GM21515 (cell line): ENCODE data around the gene CCDC160.
"Not testable (repeated sequence)": the region's sequence is repeated elsewhere in the genome, so short reads cannot be mapped to it uniquely, and the experiment has no call there.

ENCODE experiments used
- ATAC-seq: cut with Tn5 transposase; IDR thresholded peaks from one replicate; pipeline ENCODE4 v1.9.1; 2021; ENCODE audit not compliant: unreplicated experiment

CCDC160 gene

DNA sequence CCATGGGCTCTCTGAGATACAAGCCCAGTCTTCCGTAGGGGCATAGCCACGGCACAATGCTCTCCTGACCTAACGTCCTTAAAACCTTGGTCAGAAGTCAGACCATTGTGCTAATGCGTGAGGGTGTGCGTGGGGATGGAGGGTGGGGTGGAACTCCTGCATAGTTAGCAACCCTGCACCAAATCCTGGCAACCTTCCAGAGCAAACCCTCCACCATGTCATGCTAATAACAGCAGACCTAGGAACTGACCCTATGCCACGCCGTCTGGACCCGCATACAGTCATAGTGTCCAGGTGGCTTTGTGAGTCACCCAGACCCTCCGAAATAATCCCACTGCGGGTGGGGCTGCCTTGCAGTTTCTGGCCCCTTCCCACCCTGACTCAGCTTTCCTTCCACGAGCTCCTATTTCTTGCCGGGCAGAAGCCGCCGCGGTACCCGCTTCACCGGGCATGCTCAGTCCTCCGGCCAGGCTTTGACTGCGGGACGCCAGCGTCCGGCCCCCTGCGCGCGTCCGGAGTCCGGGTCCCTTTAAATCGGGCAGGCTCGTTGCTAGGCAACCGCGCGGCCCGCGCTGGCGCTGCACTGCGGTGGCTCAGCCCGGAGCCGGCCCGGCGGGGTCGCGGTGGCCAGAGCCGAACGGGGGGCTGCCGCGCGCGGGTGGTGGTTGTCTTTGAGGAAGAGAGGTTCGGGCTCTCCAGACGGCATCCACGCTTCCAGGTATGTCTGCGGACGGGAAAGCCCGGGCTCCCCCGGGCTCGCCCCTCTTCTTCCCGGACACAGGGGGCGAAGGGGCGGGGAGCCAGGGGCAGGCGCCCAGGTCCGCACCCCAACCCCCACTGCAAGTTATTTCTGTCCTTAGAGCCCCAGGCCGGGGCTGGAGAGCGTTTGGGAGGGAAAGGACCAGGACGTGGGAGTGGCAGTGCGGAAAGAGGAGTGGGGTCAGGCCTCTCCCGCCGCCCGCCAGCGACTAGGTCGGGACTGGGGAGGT, at the start of gene CCDC160:
Gene CCDC160 (plus strand): TSS at position 557 of the 989 bp plus-strand sequence. CDS start 7,619 bp downstream, outside the sequence.
- no peak for ATAC-seq

DNA sequence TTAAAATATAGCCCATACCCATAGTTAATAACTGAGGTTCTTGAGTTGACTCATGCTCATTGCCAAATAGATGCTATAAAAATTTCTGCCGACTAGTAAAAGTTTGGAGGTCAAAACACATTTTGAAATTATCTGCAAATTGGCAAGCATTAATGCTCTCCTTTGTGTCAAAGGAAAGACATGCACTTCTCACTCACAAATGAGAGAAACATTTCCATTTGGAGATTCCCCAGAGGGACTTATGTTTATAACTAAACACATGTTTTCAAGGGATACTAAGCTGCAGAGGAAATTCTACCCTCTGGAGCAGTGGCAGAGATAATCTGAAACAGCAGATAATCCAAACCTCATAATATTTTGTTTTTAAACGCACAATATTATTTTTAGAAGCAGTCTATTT, 45.7 kb upstream of the CCDC160 start:
- ATAC-seq = no peak

DNA sequence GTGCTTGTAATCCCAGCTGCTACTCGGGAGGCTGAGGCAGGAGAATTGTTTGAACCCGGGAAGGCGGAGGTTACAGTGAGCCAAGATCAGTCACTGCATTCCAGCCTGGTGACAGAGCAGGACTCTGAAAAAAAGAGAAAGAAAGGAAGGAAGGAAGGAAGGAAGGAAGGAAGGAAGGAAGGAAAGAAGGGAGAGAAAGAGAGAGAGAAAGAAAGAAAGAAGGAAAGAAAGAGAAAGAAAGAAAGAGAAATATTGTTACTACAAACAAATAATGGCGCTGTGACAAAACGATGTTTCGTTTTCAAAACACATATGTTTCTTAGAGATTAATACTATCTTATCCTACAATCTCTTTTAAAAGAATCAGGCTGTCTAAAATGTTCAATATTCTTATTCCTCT, 42.1 kb upstream of the CCDC160 start:
- no peak for ATAC-seq

DNA sequence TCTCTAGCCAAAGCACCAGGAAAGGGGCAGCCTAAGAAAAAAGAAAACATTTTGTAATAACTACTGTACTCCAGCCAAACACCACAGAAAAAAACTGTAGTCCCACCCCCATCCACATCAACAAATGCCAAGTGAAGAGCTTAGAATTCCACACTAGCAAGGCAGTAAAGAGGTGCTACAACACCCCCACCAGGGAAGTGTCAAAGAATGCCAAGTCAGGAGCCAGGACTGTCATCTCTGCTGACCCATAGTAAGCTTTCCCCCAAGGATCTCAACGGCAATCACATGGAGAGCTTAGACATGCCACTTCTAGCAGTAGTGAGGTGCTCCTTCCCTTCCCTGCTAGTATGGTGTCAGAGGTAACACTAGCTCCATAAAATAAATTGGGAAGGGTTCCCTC, 34.4 kb upstream of the CCDC160 start:
- no peak for ATAC-seq

DNA sequence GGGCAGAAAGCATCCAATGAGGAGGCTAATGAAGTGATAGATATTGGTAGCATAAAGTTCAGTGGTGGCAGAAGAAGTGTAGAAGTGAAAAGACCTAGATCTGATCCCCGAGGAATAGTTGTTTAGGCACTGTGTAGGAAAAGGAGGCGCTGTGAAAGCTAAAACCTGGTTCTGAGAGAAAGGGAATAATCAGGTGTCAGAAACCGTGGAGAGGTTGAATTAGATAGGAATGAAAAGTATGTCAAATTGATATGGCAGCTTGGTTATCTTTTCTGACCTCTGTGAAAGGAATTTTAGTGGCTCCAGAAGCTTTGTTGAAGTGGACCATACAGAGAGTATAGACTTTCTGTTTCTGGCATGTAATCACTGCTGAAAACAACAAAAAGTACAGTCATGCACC, 30.8 kb upstream of the CCDC160 start:
- no peak for ATAC-seq

DNA sequence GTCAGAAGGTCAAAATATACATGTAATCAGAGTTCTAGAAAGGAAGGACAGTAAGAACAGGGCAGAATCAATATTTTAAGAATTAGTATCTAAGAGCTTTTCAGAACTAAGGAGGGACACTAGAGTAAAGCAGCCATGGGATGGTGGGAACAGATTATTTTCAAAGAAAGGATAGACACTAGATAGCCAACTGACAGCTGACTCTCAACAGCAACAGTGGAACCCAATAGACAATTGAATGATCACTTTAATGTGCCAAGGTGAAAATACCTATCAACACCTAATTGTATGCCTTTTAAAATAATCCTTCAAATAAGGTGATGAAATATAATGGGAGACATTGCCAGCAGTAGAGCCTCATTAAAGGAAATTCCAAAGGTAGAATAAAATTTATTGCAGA, 26.5 kb upstream of the CCDC160 start:
- no peak for ATAC-seq

DNA sequence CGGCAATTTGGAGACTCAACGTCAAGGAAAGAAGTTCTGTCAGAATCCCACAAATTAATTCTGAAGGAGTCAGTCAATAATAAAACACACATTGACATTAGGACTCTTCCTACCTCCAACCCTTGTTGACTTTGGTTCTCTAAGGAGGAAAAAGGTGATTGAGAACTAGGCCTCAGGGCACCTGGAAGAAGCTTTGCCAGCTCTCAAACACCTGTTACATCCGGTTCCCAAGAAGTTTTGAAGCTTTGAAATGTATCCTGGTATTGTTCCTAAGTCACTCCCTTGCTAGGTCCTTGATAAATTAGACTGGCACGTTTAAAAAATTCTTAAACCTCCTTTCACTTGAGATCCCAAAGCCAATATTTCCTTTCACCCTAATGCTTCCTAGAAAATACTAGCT, 1.7 kb upstream of the CCDC160 start:
- no peak for ATAC-seq

DNA sequence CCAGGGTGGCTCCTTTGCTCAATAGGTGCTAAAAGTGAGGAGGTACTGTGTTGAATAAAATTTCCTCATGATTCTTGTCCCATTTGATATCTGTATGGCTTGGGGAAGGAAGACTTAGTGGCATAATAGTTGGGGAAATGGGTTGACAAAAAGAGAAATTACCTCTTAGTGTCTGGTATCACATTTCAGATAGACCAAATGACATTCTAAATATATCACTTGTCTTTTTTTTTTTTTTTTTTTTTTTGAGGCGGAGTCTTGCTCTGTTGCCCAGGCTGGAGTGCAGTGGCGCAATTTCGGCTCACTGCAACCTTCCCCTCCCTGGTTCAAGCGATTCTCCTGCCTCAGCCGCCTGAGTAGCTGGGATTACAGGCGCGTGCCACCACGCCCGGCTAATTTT, 1.2 kb downstream of the CCDC160 start:
- not testable (repeated sequence) for ATAC-seq

DNA sequence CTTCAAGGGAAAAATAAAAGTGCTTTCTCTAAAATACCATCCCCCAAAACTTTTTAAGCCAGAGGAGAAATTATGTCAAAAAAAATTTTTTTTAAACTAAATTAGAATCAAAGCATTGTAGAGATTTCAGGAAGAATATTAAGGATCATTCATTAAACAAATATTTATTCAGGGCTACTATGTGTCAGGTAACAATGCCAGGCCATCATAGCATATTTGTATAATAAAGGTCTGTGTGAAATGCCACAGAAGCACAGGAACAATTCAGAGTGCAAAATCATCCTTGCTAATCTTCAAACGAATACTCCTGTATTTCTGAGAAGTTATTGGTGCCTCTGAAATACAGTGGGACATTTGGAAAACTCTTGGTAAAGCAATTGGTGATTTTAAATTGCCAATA, 2.0 kb downstream of the CCDC160 start:
- ATAC-seq = no peak

DNA sequence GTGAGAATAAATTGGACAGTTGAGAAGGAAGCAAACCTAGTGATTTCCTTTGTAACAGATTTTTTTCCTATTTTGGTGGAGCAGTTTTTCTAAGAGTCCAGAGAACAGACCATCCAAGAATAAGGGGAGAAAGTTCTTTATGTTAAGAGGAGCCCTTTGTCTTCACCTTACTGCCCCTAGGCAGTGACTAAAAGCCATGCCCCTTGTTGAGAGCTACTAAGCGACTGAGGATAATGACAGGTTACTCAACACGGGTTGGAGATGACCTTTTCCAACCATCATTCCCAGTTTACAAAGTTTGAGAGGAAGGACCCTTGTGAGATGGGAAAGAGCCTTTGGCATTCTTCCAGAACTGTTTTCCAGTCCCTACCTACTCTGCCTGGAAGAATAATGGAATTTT, 3.2 kb downstream of the CCDC160 start:
- ATAC-seq = no peak

DNA sequence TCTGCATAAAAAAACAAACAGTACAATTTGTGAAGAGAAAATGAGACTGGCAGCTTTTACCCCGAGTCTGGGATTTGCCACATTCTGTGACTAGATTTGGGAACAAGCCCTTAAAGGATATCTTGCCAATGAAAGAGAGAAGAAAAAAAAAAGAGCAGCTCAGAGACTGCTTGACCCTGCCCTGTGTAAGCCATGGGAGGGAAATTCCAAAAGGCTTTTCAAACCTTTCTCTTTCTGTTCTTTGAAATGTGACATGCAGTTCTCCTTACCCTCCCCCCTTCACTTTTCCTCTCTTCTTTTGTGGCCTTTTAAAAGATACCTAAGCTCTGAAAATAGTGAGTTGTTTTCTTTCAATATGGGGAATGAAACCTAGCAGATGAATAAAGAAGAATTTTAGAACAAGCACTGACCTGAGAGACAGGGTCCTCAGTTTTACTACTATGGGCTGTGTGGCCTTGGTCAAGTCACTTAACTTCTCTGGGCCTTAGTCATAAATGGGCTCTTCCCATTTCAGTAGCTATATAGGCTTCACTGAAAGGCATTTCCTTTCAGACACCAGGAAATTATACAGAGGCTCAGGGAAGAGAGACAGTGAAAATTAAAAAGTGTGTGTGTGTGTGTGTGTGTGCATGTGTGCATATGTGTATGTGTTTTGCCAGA, 5.1 kb downstream of the CCDC160 start:
- no peak for ATAC-seq

DNA sequence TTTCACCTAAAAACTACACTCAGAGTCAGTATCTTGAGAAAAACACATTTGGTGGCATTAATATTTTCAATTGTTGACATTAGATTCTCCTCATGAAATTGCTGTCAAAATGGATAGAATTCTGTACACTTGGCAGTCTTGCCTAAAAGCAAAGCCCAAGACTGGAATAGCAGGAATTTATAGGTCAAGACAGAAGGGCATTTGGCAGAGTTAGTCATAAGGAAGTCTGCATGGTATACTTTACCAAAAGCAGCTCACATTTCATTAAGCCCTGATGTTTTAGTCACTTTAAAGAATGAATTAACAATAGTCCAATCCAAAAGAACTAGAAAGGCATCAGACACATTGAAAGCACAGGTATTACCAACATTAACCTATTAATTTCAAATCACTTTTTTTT, 7.1 kb downstream of the CCDC160 start:
- no peak for ATAC-seq

DNA sequence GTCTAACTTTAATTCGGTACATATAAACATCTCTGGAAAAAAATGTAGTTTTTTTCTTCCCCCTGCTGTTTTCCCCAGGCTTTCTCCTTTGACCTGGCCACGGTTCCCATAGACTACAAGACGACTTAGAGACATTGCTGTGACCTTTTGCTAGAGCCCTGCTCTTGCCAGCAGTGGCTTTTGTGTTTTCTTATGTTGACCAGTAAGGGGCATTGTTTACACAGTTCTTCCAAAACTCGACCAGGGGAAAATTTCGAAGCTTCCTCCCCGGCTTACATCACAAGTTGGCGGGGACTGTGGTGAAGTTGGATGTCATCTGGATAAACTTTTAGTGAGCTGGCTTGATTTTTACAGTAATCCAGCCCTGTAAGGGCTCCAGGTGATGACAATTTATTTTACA, 9.3 kb downstream of the CCDC160 start:
- ATAC-seq = no peak

DNA sequence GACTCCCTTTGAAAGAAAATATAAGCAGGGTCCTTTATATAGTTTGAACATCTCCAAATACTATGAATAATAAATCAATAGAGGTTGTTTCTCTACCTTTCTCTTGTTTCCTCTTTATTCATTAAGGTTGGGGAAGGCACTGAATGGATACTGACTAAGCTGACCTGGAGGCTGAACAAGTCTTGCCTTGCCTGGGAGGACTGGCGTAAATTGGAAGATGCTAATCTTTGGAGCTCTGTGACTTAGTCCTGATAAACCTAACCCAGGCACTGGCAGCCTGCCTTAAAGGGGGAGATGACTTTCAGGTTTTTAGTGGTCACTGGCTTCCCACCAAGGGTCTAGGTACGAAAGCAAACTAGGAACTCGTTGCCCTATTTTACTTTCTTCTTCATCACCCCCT, 10.5 kb downstream of the CCDC160 start:
- ATAC-seq = no peak

DNA sequence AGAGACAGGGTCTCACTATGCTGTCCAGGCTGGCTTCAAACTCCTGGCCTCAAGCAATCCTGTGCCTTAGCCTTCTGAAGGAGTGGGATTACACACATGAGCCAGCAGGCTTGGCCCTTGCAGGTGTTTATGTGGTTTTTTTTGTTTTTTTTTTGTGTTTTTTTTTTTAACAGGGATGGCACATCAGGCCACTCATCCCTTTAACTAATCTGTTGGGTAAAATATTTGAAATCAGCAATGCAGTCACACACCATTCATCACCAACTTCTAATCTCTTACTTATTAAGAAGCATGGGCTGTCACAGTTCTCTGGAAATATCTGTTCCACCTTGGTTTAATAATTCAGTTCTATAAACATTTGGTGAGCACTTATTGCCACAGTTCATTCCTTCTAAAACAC, 12.3 kb downstream of the CCDC160 start:
- ATAC-seq = no peak

DNA sequence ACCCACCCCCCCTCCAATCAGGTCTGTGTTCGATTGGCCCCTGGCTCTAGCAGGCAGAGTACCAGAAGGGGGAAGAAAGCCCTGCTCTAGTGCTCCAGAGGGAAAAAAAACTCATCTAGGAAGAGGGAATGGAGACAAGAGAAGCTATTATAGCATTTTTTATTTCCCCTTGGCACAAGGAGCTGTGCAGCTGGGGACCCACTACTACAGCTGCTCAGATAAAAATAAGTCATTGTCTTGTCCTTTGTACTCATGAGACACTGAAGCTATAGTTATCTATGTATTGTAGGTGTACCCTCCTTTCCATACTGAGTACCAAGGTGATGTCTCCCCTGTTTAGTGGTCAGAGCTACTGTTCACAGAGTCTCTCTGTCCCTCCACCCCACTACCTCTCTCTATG, 14.3 kb downstream of the CCDC160 start:
- no peak for ATAC-seq

DNA sequence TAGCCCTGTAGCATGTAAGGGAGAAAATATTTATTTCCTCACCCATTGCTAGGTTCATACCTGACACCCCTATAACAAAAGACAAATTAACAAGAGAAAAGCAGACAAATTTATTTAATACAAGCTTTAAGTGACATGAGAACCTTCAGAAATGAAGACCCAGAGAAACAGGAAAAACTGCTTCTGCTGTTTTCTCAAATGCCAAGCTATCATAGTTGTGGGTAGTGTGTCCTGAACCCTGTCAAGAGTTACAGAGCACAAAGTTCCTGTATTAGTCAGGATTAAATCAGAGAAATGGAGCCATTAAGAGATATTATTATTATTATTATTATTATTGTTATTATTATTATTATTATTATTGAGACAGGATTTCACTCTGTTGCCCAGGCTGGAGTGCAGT, 17.5 kb downstream of the CCDC160 start:
- no peak for ATAC-seq

DNA sequence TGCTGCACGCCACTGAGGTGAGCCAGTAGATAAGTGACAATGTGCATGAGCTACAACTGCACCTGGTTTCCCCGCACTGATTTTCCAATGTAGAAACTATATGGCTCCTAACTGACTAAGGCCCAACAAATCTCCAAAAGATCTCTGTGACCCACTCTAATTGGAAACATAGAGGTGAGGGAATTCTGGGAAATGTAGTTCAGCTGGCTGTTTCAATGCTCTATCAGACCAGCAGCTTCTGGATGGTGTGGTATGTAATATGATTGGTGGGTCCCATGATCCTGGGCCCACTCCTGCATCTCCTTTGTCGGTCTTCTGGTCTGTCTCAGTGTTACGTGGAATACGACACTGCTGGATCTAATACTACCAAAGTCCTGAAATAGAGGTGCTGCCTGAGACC, 18.6 kb downstream of the CCDC160 start:
- ATAC-seq = no peak

DNA sequence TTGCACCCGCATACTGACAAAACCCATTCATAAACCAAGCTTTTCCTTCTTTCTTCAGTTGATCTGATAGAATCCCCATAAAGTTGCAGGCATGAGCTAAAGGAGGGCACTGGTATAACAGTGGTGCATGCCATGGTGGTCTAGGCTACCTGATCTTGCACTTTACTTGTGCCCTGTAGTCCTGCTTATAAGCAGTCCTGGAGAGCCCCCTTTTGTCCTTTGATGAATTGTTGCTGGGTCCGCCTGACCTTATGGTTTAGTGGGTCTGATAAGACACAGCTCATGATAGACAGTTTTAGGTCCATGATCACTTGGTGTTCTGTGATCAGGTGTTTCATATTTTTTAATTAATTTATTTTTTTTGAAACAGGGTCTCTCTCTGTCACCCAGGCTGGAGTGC, 19.7 kb downstream of the CCDC160 start:
- no peak for ATAC-seq

DNA sequence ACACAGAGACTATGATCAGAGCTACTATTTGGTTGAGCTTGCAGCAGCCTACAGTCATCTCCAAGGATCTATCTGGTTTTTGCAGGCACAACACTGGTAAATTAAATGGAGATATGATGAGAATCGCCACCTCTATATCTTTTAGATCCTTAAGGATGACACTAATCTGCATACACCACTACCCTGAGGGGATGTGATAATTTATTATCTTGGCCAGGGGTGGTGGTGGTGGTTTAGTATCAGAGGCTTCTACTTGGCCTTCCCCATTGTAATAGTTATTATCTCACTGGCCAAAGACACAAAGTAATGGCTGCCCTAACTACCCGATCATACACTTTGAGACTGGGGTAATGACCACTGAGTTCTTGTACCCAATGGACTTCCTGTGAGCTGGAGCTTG, 21.2 kb downstream of the CCDC160 start:
- no peak for ATAC-seq

DNA sequence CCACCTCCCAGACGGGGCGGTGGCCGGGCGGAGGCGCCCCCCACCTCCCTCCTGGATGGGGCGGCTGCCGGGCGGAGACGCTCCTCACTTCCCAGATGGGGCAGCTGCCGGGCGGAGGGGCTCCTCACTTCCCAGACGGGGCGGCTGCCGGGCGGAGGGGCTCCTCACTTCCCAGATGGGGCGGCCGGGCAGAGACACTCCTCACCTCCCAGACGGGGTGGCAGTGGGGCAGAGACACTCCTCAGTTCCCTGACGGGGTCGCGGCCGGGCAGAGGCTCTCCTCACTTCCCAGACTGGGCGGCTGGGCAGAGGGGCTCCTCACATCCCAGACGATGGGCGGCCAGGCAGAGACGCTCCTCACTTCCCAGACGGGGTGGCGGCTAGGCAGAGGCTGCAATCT, 49.0 kb downstream of the CCDC160 start:
- not testable (repeated sequence) for ATAC-seq

DNA sequence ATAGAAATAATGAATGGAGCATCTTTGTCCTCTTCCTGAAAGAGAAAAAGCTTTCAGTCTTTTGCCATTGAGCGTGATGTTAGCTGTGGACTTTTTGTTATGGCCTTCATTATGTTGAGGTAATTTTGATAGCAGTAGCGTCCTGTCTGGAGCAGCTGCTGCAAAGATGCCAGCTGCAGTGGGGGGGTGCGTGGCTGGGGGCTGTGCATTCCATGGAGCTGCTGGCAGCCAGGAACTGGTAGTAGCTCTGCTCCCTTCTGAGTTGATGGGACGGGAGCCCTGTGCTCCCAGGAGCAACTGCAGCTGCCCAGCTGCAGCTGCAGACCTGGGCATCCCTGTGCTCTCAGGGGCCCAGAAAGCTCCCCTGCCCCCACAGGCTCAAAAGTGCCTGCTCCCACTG, 50.4 kb downstream of the CCDC160 start:
- ATAC-seq = no peak
